Dendritic cell treated with granulocyte-macrophage colony-stimulating factor and Interleukin-4, amounts not matched to agents 40 ng/mL and 50 ng/mL, for 4 days (primary cell): ENCODE data around the gene TBX1.
"Not testable (repeated sequence)": the region's sequence is repeated elsewhere in the genome, so short reads cannot be mapped to it uniquely, and the experiment has no call there.

Experiments used
- H3K27ac Mint-ChIP-seq: one replicate; pipeline ENCODE4 v1.8.0; 2022; ENCODE audit warnings: mild to moderate bottlenecking, mixed read lengths
- H3K27me3 Mint-ChIP-seq: one replicate; pipeline ENCODE4 v1.8.0; 2022; ENCODE audit warnings: mild to moderate bottlenecking, mixed read lengths
- H3K36me3 Mint-ChIP-seq: one replicate; pipeline ENCODE4 v1.8.0; 2022; ENCODE audit warnings: low read depth, mixed read lengths
- H3K4me1 Mint-ChIP-seq: one replicate; pipeline ENCODE4 v1.8.0; 2022; ENCODE audit warnings: low read depth, mixed read lengths
- H3K4me3 Mint-ChIP-seq: one replicate; pipeline ENCODE4 v1.8.0; 2022; ENCODE audit warnings: mild to moderate bottlenecking, moderate library complexity, mixed read lengths
- H3K9me3 Mint-ChIP-seq: one replicate; pipeline ENCODE4 v1.8.0; 2022; ENCODE audit warnings: mixed read lengths
- intact Hi-C: fragments of 100-400 bp; cut with micrococcal nuclease; formaldehyde crosslinking; loops from one replicate; pipeline ENCODE4 v1.15.0; 2022

The TBX1 gene

DNA sequence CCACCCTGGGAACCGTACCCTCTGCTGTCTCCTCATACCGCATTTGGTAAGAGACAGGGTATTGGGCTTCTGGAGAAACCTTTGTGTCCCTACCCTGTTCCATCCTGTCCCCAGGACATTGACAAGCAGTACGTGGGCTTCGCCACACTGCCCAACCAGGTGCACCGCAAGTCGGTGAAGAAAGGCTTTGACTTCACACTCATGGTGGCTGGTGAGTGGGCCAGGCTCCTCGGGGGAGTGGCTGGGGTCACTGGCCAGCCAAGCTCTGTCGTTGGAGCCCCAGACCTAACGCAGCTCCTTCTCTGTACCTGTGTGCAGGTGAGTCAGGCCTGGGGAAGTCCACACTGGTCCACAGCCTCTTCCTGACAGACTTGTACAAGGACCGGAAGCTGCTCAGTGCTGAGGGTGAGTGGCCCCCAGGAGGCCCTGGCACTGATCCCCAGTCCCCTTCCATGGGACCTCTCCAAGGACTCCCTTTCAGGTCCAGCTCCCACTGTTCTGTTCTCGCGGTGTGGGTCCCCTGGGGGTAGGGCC is 41.0 kb upstream of the TBX1 start:
- no peak overlapping the region for H3K27ac Mint-ChIP-seq
- H3K4me1 Mint-ChIP-seq, result peaks cover 19% of the 10 kb centered on the region
- H3K9me3 Mint-ChIP-seq, result no peaks in the 10 kb centered on the region
- intact Hi-C loops, result loop anchor here (5.0 to 10.0 kb wide), 2 partner anchors 37 to 575 kb away; partner anchors contain the start of gene ESS2
- H3K36me3 Mint-ChIP-seq, result no peaks in the 10 kb centered on the region
- H3K4me3 Mint-ChIP-seq, result peak overlapping the region; percentile 6
- peaks cover 85% of the 10 kb centered on the region for H3K27me3 Mint-ChIP-seq

DNA sequence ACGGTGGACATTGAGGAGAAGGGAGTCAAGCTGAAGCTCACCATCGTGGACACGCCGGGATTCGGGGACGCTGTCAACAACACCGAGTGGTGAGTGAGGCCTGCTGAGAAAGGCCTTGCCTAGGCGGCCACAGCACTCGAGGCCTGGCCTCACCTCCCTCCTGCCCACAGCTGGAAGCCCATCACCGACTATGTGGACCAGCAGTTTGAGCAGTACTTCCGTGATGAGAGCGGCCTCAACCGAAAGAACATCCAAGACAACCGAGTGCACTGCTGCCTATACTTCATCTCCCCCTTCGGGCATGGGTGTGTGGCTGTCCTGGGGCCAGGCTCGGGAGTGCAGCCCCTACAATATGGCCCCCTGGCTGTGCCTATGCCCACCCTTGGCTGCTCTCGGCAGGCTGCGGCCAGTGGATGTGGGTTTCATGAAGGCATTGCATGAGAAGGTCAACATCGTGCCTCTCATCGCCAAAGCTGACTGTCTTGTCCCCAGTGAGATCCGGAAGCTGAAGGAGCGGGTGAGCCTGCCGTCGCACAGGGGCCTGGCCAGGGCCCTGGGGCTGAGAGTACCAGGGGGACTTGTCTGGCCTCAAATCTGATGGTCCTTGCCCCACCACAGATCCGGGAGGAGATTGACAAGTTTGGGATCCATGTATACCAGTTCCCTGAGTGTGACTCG is 40.3 kb upstream of the TBX1 start:
- peaks cover 19% of the 10 kb centered on the region for H3K4me1 Mint-ChIP-seq
- H3K27ac Mint-ChIP-seq, result no peak overlapping the region
- no peaks in the 10 kb centered on the region for H3K9me3 Mint-ChIP-seq
- H3K27me3 Mint-ChIP-seq, result peaks cover 85% of the 10 kb centered on the region
- H3K36me3 Mint-ChIP-seq, result no peaks in the 10 kb centered on the region
- no peak overlapping the region for H3K4me3 Mint-ChIP-seq
- intact Hi-C loops, result no loop called here

DNA sequence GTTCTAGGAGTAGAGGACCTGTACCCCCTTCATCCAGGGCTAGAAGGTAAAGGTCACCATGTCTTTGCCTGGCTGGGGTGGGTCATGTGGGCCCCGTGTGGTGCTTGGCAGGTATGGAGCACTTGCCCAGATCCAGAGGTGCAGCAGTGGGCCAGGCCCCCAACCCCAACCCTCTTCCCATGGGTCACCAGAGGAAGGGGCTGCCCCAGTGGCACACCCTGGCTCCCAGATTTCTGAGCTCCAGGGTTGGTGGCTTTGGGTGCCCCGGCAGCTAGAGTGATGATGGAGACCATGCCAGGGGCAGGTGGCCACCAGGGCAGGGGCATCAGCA is 39.6 kb upstream of the TBX1 start:
- Mint-ChIP-seq H3K4me1 (peaks cover 19% of the 10 kb centered on the region), H3K36me3 (no peaks in the 10 kb centered on the region), H3K9me3 (no peaks in the 10 kb centered on the region), H3K27me3 (peaks cover 84% of the 10 kb centered on the region), H3K4me3 (no peak overlapping the region), H3K27ac (no peak overlapping the region)
- intact Hi-C loops, result no loop called here

DNA sequence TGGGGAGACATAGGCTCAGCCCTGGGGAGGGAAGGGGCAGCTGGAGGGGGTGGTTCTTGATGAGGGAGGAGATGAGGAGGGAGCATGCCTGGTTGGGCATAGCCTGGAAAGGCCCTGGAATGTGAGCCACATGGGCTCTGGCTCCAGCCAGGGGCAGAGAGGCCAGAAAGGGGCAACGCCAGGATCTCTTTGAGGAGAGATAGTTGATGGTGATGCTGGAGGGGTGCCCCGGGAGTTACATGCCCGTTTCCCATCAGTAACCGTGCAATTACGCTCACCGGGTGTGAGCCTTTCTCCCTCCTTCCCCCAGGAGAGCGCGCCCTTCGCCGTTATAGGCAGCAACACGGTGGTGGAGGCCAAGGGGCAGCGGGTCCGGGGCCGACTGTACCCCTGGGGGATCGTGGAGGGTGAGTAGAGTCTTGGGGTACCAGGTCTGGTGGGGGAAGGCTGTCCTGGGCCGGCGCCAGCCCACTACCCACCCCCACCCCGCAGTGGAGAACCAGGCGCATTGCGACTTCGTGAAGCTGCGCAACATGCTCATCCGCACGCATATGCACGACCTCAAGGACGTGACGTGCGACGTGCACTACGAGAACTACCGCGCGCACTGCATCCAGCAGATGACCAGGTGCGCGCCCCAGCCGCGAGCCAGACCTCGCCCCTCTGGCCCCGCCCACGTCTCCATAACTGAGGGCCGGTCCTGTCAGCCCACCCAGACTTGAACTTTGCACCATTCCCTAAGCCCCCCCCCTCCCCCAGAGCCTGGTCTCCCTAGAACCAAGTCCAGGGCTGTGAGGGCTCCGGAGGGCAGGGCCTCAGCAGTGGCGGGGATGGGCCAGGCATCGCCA is 39.0 kb upstream of the TBX1 start:
- peaks cover 83% of the 10 kb centered on the region for H3K27me3 Mint-ChIP-seq
- no peaks in the 10 kb centered on the region for H3K36me3 Mint-ChIP-seq
- intact Hi-C loops, result no loop called here
- H3K4me1 Mint-ChIP-seq, result peaks cover 19% of the 10 kb centered on the region
- no peak overlapping the region for H3K27ac Mint-ChIP-seq
- no peak overlapping the region for H3K4me3 Mint-ChIP-seq
- H3K9me3 Mint-ChIP-seq, result no peaks in the 10 kb centered on the region

DNA sequence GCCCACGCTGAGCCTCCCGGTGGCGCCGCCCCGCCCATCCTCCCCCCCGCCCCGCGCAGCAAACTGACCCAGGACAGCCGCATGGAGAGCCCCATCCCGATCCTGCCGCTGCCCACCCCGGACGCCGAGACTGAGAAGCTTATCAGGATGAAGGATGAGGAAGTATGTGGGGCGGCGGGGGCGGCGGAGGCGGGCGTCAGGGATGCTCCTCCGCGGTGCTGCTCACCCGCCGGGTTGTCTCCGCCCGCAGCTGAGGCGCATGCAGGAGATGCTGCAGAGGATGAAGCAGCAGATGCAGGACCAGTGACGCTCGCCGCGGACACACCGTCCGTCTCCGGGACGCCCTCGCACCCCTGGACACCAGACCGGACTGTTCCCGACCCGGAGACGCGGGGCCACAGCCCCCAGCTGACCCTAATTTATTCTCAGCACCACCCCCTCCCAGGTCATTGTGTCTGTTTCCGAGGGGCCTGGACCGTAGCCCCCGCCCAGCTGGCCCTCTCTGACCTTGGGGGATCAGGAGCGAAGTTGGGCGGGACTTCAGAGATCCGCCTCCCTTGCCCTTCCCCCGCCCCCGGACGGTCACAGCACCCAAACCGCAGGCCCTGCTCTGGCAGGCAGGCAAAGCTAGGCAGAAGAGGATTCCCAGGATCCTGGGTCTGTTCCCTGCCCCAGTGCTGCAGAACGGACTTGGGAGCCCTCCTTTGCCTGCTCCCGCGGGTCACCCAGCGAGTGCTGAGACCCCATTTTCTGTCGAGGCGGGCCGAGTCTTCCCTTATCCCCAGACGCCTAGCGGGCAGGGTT is 38.2 kb upstream of the TBX1 start:
- peaks cover 85% of the 10 kb centered on the region for H3K27me3 Mint-ChIP-seq

DNA sequence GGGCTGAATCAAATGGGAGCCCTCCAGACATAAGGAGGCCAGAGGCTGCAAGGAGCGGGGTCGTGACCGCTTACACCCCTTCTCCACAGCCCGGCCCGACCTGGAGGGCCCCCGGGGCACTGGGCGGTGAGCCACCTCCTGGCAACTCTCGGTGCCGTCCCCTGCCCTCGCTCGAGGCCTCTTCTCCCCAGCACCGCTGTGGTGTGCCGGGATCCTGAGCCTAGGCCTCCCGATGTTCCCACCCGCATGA is 37.7 kb upstream of the TBX1 start:
- peaks cover 85% of the 10 kb centered on the region for H3K27me3 Mint-ChIP-seq
- H3K9me3 Mint-ChIP-seq, result no peaks in the 10 kb centered on the region
- peaks cover 13% of the 10 kb centered on the region for H3K4me1 Mint-ChIP-seq
- H3K4me3 Mint-ChIP-seq, result no peak overlapping the region
- H3K27ac Mint-ChIP-seq, result no peak overlapping the region
- intact Hi-C loops, result no loop called here
- no peaks in the 10 kb centered on the region for H3K36me3 Mint-ChIP-seq

More for the DNA sequence above, 38.2 kb upstream of the TBX1 start:
- Mint-ChIP-seq H3K4me3 (no peak overlapping the region), H3K4me1 (peaks cover 18% of the 10 kb centered on the region), H3K9me3 (no peaks in the 10 kb centered on the region), H3K27ac (no peak overlapping the region), H3K36me3 (no peaks in the 10 kb centered on the region)
- intact Hi-C loops, result no loop called here

DNA sequence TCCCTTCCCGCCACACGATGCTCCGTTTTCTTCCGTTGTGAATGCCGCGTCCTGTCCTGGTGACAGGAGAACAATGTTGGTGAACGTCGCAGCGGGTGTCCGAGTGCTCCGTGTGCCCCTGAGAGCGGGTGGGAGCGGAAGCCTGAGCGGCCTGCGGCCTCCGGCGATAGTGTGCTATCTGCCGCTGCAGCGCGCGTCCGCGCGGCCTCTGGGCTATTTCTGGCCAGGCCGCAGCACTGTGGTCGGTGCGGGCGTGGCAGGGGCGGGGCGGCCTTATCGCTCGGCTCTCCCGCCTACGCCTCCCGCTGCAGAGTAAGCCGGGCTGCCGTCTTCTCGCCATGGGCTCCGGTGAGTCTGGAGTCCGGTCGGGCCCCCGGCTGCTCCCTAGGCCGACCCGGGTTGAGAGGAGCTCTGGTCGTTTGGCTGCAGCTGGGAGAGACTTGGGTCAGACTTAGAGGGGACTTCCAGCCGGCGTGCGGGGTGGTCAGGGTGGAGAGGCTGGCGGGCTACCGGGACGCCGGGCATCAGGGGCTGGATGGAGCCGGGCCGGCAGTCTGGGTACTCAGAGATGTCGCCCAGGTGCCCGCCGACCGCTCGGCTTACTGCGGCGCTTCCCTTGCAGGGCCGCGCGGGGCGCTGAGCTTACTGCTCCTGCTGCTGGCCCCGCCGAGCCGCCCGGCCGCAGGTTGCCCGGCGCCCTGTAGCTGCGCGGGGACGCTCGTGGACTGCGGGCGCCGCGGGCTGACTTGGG is 37.2 kb upstream of the TBX1 start, which contains the start of gene GP1BB:
TSS of gene GP1BB (plus strand) at position 308 of the 751 bp plus-strand sequence. CDS start at position 339, 31 bp downstream.
- H3K27me3 Mint-ChIP-seq, result peaks cover 87% of the 10 kb centered on the region
- intact Hi-C loops, result no loop called here
- H3K4me1 Mint-ChIP-seq, result peaks cover 13% of the 10 kb centered on the region
- H3K4me3 Mint-ChIP-seq, result peak within 1 kb of the TSS; percentile 68
- H3K9me3 Mint-ChIP-seq, result no peaks in the 10 kb centered on the region
- no peak within 1 kb of the TSS for H3K27ac Mint-ChIP-seq
- H3K36me3 Mint-ChIP-seq, result no peaks in the 10 kb centered on the region

DNA sequence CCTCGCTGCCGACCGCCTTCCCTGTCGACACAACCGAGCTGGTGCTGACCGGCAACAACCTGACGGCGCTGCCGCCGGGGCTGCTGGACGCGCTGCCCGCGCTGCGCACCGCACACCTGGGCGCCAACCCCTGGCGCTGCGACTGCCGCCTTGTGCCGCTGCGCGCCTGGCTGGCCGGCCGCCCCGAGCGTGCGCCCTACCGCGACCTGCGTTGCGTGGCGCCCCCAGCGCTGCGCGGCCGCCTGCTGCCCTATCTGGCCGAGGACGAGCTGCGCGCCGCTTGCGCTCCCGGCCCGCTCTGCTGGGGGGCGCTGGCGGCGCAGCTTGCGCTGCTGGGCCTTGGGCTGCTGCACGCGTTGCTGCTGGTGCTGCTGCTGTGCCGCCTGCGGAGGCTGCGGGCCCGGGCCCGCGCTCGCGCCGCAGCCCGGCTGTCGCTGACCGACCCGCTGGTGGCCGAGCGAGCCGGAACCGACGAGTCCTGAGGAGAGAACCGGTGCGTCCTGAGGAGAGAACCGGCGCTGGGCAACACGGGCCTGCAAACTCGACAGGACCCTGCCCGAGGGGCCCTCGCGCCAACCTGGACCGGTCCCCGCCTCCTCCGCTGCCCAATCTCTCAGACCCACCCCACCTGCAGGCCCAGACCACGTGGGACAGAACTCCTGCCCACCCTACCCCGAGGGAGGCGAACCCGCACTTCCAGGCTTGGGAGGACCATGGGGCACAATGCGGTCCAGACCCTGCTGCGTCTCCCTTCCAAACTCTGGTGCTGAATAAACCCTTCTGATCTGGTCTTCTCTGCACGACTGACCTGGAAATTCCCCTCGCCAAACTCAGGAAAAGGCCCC is 36.4 kb upstream of the TBX1 start:
- no peak overlapping the region for H3K4me3 Mint-ChIP-seq
- peaks cover 85% of the 10 kb centered on the region for H3K27me3 Mint-ChIP-seq
- no peaks in the 10 kb centered on the region for H3K9me3 Mint-ChIP-seq
- intact Hi-C loops, result no loop called here
- no peaks in the 10 kb centered on the region for H3K36me3 Mint-ChIP-seq
- peaks cover 13% of the 10 kb centered on the region for H3K4me1 Mint-ChIP-seq
- H3K27ac Mint-ChIP-seq, result no peak overlapping the region

DNA sequence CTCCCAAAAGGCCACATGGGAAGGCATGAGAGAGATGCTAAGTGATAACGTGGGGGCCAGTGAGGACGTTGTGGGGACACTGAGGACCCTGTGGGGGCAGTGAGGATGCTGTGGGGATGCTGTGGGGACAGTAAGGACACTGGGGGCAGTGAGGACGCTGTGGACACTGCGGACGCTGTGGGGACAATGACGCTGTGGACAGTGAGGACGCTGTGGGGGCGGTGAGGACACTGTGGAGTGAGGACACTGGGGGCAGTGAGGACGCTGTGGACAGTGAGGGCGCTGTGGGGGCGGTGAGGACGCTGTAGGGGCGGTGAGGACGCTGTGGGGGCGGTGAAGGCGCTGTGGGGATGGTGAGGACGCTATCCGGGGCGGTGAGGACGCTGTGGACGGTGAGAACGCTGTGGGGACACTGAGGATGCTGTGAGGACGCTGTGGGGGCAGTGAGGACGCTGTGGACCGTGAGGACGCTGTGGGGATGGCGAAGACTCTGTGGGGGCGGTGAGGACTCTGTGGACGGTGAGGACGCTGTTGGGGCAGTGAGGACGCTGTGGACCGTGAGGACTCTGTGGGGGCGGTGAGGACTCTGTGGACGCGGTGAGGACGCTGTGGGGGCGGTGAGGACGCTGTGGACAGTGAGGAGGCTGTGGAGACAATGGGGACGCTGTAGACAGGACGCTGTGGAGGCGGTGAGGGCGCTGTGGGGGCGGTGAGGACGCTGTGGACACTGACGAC is 35.5 kb upstream of the TBX1 start:
- no peaks in the 10 kb centered on the region for H3K9me3 Mint-ChIP-seq
- H3K4me1 Mint-ChIP-seq, result peaks cover 13% of the 10 kb centered on the region
- H3K27me3 Mint-ChIP-seq, result peaks cover 80% of the 10 kb centered on the region
- no peak overlapping the region for H3K27ac Mint-ChIP-seq
- no peak overlapping the region for H3K4me3 Mint-ChIP-seq
- intact Hi-C loops, result no loop called here
- H3K36me3 Mint-ChIP-seq, result no peaks in the 10 kb centered on the region

DNA sequence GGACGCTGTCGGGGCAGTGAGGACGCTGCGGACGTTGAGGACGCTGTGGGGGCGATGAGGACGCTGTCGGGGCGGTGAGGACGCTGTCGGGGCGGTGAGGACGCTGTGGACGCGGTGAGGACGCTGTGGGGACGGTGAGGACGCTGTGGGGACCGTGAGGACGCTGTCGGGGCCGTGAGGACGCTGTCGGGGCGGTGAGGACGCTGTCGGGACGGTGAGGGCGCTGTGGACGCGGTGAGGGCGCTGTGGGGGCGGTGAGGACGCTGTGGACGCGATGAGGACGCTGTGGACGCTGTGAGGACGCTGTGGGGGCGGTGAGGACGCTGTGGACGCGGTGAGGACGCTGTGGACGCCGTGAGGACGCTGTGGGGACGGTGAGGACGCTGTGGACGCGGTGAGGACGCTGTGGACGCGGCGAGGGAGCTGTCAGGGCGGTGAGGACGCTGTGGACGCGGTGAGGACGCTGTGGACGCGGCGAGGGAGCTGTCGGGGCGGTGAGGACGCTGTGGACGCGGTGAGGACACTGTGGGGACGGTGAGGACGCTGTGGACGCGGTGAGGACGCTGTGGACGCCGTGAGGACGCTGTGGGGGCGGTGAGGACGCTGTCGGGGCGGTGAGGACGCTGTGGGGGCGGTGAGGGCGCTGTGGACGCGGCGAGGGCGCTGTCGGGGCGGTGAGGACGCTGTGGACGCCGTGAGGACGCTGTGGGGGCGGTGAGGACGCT is 34.4 kb upstream of the TBX1 start:
- H3K36me3 Mint-ChIP-seq, H3K9me3 Mint-ChIP-seq, intact Hi-C loops, H3K27ac Mint-ChIP-seq, H3K4me3 Mint-ChIP-seq: not testable (repeated sequence)
- peaks cover 13% of the 10 kb centered on the region for H3K4me1 Mint-ChIP-seq
- peaks cover 77% of the 10 kb centered on the region for H3K27me3 Mint-ChIP-seq

DNA sequence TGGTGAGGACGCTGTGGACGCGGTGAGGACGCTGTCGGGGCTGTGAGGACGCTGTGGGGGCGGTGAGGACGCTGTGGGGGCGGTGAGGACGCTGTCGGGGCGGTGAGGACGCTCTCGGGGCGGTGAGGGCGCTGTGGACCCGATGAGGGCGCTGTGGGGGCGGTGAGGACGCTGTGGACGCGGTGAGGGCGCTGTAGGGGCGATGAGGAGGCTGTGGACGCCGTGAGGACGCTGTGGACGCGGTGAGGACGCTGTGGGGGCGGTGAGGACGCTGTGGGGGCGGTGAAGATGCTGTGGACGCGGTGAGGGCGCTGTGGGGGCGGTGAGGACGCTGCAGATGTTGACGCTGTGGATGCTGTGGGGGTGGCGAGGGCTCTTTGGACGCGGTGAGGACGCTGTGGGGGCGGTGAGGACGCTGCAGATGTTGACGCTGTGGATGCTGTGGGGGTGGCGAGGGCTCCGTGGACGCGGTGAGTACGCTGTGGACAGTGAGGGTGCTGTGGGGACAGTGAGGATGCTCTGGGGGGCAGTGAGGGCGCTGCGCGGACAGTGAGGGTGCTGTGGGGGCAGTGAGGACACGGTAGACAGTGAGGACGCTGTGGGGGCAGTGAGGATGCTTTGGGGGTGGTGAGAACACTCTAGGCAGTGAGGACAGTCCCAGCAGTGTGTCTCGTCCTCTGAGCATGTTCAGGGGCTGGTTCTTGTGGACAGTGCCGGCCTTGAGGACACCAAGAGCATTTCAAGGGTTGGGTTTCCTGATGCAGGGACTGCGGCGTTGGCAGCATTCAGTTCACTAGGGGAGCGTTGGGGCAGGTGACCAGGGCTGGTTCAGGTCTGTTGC is 33.0 kb upstream of the TBX1 start:
- Mint-ChIP-seq H3K27ac (no peak overlapping the region), H3K4me3 (no peak overlapping the region), H3K36me3 (no peaks in the 10 kb centered on the region), H3K27me3 (peaks cover 70% of the 10 kb centered on the region), H3K9me3 (no peaks in the 10 kb centered on the region), H3K4me1 (peaks cover 12% of the 10 kb centered on the region)
- intact Hi-C loops, result no loop called here
